H1 (cell line): ENCODE measurements around the gene CCDC92B.

Source experiments
- ATF2 ChIP-seq: IDR thresholded peaks from 2 replicates; pipeline ENCODE4 v1.6.1; 2012; ENCODE audit warnings: low read length, inconsistent platforms
- CTCF ChIP-seq, 3 experiments: IDR thresholded peaks; 1 replicate in 2 of 3; 2 replicates in 1 of 3; pipeline versions ENCODE4 v1.5.1 to v1.6.1; 2011; ENCODE audit warnings: low read length in 3 of 3, mild to moderate bottlenecking in 3 of 3, inconsistent platforms in 2 of 3, low read depth in 1 of 3, moderate library complexity in 1 of 3; ENCODE audit not compliant: insufficient read depth in 1 of 3; ENCODE audit errors: control extremely low read depth in 1 of 3
- JUND ChIP-seq: IDR thresholded peaks from 2 replicates; pipeline ENCODE4 v1.6.1; 2011; ENCODE audit warnings: mild to moderate bottlenecking, improper control_type of control experiment, low read length
- POLR2A ChIP-seq, 2 experiments: IDR thresholded peaks; 1 replicate in 1 of 2; 2 replicates in 1 of 2; pipeline ENCODE4 v1.6.1; 2011; ENCODE audit warnings: low read depth in 2 of 2, low read length in 2 of 2, mild to moderate bottlenecking in 2 of 2; ENCODE audit errors: control extremely low read depth in 1 of 2
- POLR2AphosphoS5 ChIP-seq: IDR thresholded peaks from 2 replicates; pipeline ENCODE4 v1.6.1; 2011; ENCODE audit warnings: low read depth, low read length

GRCh38 chr17:2697611-2698162 lies 51.8 kb downstream of the CCDC92B start:
- no peak for TF ChIP-seq CTCF (IDR thresholded peaks at IDR 0.05; ENCODE audit: control extremely low read depth in 1 of 3, insufficient read depth in 1 of 3, low read depth in 1 of 3, low read length in 3 of 3)
- no peak for TF ChIP-seq POLR2A (IDR thresholded peaks at IDR 0.05; ENCODE audit: control extremely low read depth in 1 of 2, low read depth in 2 of 2, low read length in 2 of 2)
- no peak for TF ChIP-seq ATF2
- no peak for TF ChIP-seq JUND
- no peak for TF ChIP-seq POLR2AphosphoS5
